ENCODE measurements around the gene TMEM201.

TMEM201 gene

GRCh38 chr1:9630331-9631111 is 41.8 kb downstream of the TMEM201 start:
- no peaks in the 10 kb centered on the region for H3K36me3 ChIP-seq
- intact Hi-C loops (cut with DNase I; ENCODE audit: low total_unique reads): no loop called here
- peaks cover 0 to 18% of the 10 kb centered on the region in 2 donors for H3K27me3 ChIP-seq
- DNase-seq: no peak
- H3K4me3 ChIP-seq: no peak overlapping the region
- no peak overlapping the region for H3K27ac ChIP-seq
- peaks cover 0 to 9% (median 5%) of the 10 kb centered on the region in 4 donors for H3K4me1 ChIP-seq
- H3K9me3 ChIP-seq: no peaks in the 10 kb centered on the region
- TF ChIP-seq CTCF (IDR thresholded peaks at IDR 0.05): no peak

- TF ChIP-seq CTCF (IDR thresholded peaks at IDR 0.05): no peak
- Histone ChIP-seq H3K27ac (no peak overlapping the region), H3K36me3 (no peaks in the 10 kb centered on the region), H3K9me3 (no peaks in the 10 kb centered on the region), H3K4me3 (no peak overlapping the region), H3K4me1 (peaks cover 0 to 7% (median 3%) of the 10 kb centered on the region in 4 donors), H3K27me3 (peaks cover 0 to 9% of the 10 kb centered on the region in 2 donors)
- DNase-seq: no peak
- intact Hi-C loops (cut with DNase I; ENCODE audit: low total_unique reads): no loop called here
Measured at GRCh38 chr1:9631613-9632012, 42.9 kb downstream of the TMEM201 start.

GRCh38 chr1:9633493-9633892 is 44.8 kb downstream of the TMEM201 start:
- Histone ChIP-seq H3K4me1 (no peaks in the 10 kb centered on the region), H3K4me3 (no peak overlapping the region), H3K36me3 (no peaks in the 10 kb centered on the region), H3K9me3 (no peaks in the 10 kb centered on the region), H3K27ac (no peak overlapping the region), H3K27me3 (peaks cover 0 to 4% of the 10 kb centered on the region in 2 donors)
- DNase-seq: no peak
- no peak for TF ChIP-seq CTCF (IDR thresholded peaks at IDR 0.05)
- intact Hi-C loops (cut with DNase I; ENCODE audit: low total_unique reads): no loop called here

- no peak for TF ChIP-seq CTCF (IDR thresholded peaks at IDR 0.05)
- H3K9me3 ChIP-seq: no peaks in the 10 kb centered on the region
- intact Hi-C loops (cut with DNase I; ENCODE audit: low total_unique reads): no loop called here
- DNase-seq: no peak
- no peaks in the 10 kb centered on the region for H3K4me1 ChIP-seq
- H3K36me3 ChIP-seq: no peaks in the 10 kb centered on the region
- no peaks in the 10 kb centered on the region for H3K27me3 ChIP-seq
- H3K4me3 ChIP-seq: no peak overlapping the region
- H3K27ac ChIP-seq: no peak overlapping the region
Measured at GRCh38 chr1:9634582-9634981, 45.9 kb downstream of the TMEM201 start.

GRCh38 chr1:9639227-9639626 is 50.5 kb downstream of the TMEM201 start:
- Histone ChIP-seq H3K36me3 (no peaks in the 10 kb centered on the region), H3K27ac (no peak overlapping the region), H3K9me3 (no peaks in the 10 kb centered on the region), H3K4me3 (no peak overlapping the region), H3K4me1 (no peaks in the 10 kb centered on the region), H3K27me3 (peaks cover 0 to 10% of the 10 kb centered on the region in 2 donors)
- intact Hi-C loops (cut with DNase I; ENCODE audit: low total_unique reads): no loop called here
- no peak for TF ChIP-seq CTCF (IDR thresholded peaks at IDR 0.05)
- DNase-seq: no peak

All from tibial artery (tissue), 4 donors.